Muscle layer of colon (tissue), 2 donors: ENCODE measurements around the gene PIP5K1A.
"Not testable (repeated sequence)": the region's sequence is repeated elsewhere in the genome, so short reads cannot be mapped to it uniquely, and the experiment has no call there.

ENCODE experiments used
- H3K27ac ChIP-seq: one replicate; pipeline ENCODE4 v1.7.0; 2013; ENCODE audit warnings: low read depth, mild to moderate bottlenecking, low read length, moderate library complexity
- H3K27me3 ChIP-seq, 2 donors: one replicate each; pipeline ENCODE4 v1.7.0; 2013; ENCODE audit warnings: low read length in 2 of 2, mild to moderate bottlenecking in 2 of 2; ENCODE audit not compliant: insufficient read depth in 2 of 2, control insufficient read depth in 1 of 2
- H3K36me3 ChIP-seq: one replicate; pipeline ENCODE4 v1.7.0; 2013; ENCODE audit warnings: mild to moderate bottlenecking, low read length; ENCODE audit not compliant: insufficient read depth
- H3K4me1 ChIP-seq: one replicate; pipeline ENCODE4 v1.7.0; 2013; ENCODE audit warnings: mild to moderate bottlenecking, low read length; ENCODE audit not compliant: insufficient read depth
- H3K4me3 ChIP-seq, 2 donors: one replicate each; pipeline ENCODE4 v1.7.0; 2013; ENCODE audit warnings: low read length in 2 of 2, low read depth in 1 of 2, mild to moderate bottlenecking in 1 of 2, moderate library complexity in 1 of 2
- H3K9ac ChIP-seq: one replicate; pipeline ENCODE4 v1.7.0; 2013; ENCODE audit warnings: low read length
- H3K9me3 ChIP-seq: one replicate; pipeline ENCODE4 v1.7.0; 2013; ENCODE audit warnings: mild to moderate bottlenecking, low read length
- donor health status: abdominal sarcoma.
- donor health status: Adenocarcinoma of cecum.

Gene PIP5K1A

DNA sequence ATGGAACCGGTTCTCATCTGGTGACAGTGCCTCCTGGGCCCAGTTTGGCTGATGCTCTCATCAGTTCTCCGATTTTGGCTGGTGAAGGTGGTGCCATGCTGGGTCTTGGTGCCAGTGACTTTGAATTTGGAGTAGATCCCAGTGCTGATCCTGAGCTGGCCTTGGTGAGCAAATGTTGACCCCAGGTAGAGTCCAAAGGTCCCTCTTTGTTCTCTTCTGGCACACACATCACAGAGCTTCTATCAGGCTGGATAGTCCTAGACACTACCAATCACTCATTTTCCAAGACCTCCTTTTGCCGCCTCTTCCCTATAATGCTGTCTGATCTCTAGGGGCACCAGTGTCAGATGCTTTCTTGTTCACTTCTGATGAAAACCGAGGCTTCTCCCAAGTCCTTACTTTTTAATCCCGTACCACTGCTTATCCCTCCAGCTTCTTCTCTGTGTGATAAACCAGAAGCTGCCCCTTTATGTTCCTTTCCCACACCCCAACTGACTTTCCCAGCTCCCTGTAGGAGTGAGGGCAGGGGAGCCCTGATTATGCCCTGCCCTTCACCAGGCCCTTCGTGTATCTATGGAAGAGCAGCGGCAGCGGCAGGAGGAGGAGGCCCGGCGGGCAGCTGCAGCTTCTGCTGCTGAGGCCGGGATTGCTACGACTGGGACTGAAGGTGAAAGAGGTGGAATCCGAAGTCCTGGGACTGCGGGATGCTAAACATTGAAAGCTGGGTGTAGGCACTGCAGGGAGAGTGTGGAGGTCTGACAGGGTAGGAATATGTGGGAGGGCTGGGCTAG lies 67.3 kb downstream of the PIP5K1A start:
- Histone ChIP-seq H3K4me3 (no peak overlapping the region), H3K27me3 (no peaks in the 10 kb centered on the region), H3K9me3 (no peaks in the 10 kb centered on the region), H3K4me1 (no peaks in the 10 kb centered on the region), H3K27ac (no peak overlapping the region), H3K36me3 (peaks cover 54% of the 10 kb centered on the region), H3K9ac (no peak overlapping the region)

- H3K36me3 ChIP-seq = peaks cover 54% of the 10 kb centered on the region
- no peak overlapping the region for H3K27ac ChIP-seq
- no peak overlapping the region for H3K9ac ChIP-seq
- H3K9me3 ChIP-seq = no peaks in the 10 kb centered on the region
- H3K4me3 ChIP-seq = no peak overlapping the region
- no peaks in the 10 kb centered on the region for H3K4me1 ChIP-seq
- H3K27me3 ChIP-seq = no peaks in the 10 kb centered on the region
These were observed 68.0 kb downstream of the PIP5K1A start for GRCh38 chr1:151266315-151266714.

DNA sequence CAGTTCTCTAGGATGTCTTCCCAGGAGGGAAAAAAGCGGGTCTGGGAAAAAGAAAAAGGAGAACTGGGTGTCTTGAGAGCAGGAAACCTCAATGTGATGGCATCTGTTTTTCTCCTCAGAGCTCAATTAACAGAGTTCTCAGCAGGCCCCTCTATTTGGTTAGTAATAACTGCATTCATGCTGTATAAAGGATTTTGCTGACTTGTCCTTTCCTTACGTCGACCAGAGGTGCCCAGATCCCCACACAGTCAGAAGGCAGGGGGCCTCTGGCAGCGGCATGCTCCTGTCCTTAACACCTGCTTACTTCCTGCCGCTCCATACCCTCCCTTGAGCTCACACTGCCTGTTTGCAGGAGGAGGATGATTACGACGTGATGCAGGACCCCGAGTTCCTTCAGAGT lies 68.5 kb downstream of the PIP5K1A start:
- Histone ChIP-seq H3K36me3 (peaks cover 54% of the 10 kb centered on the region), H3K27ac (no peak overlapping the region), H3K9ac (no peak overlapping the region), H3K9me3 (no peaks in the 10 kb centered on the region), H3K27me3 (no peaks in the 10 kb centered on the region), H3K4me1 (no peaks in the 10 kb centered on the region), H3K4me3 (no peak overlapping the region)

DNA sequence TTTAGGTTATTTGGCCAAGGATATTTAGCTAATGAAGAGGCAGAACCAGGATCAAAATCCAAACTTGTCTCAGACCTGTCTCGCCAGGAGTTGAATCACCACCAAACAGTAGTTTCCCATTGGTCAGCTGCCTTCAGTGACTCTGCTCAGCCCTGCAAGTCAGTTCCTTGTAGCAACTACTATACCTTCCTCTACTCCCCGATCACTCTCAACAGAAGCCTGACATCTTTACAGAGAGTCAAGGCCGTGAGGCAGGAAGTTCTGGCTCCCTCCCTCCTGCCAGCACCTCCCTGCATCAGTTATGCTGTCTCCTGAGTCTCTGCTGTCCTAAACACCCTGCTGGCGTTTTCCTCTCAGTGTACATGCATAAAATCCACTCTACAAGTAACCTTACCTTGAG lies 69.4 kb downstream of the PIP5K1A start:
- Histone ChIP-seq H3K9ac (no peak overlapping the region), H3K27me3 (no peaks in the 10 kb centered on the region), H3K4me3 (no peak overlapping the region), H3K36me3 (peaks cover 45% of the 10 kb centered on the region), H3K27ac (no peak overlapping the region), H3K4me1 (no peaks in the 10 kb centered on the region), H3K9me3 (no peaks in the 10 kb centered on the region)

DNA sequence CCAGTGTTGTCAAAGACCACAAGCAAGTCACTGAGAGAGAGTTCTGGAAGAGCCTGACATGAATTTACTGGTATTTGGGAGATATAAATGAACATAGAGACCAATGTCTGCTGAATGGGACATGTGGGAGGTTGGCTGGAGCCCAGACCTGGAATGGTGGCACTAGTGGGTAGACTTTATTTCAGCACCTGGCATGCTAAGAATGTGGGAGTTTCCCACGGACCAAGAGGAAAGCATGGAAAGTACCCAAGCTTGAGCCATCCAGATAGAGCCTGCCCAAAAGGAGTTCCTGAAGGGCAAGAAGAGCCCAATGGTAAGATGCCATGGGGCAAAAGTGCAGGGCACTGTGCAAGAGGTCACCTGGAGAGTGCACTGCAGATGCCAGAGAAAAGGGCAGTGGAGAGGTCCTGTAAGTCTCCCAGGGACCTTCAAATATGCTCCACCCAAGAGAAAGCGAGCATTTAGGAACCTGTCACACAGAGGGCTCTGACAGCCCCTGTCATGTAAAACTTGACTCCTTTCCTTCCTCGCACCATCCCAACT lies 75.6 kb downstream of the PIP5K1A start:
- no peaks in the 10 kb centered on the region for H3K4me1 ChIP-seq
- H3K9ac ChIP-seq = no peak overlapping the region
- no peak overlapping the region for H3K27ac ChIP-seq
- no peaks in the 10 kb centered on the region for H3K9me3 ChIP-seq
- H3K36me3 ChIP-seq = no peaks in the 10 kb centered on the region
- H3K4me3 ChIP-seq = no peak overlapping the region
- no peaks in the 10 kb centered on the region for H3K27me3 ChIP-seq

DNA sequence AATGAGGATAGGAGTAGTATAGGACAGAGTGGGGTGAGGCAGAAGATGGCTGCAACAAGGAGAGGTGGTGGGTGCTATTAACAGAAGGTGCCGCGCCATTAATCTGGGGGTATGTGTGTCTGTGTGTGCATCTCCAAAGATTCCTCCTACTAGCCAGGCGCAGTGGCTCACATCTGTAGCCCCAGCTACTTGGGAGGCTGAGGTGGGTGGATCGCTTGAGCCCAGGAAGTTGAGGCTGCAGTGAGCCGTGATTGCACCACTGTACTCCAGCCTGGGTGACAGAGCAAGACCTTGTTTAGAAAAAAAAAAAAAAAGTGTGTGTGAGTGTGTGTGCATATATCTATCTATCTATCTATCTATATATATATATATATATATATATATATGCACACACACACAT lies 77.0 kb downstream of the PIP5K1A start:
- H3K9me3 ChIP-seq, H3K27me3 ChIP-seq, H3K4me1 ChIP-seq, H3K9ac ChIP-seq, H3K4me3 ChIP-seq, H3K36me3 ChIP-seq, H3K27ac ChIP-seq: not testable (repeated sequence)

- Histone ChIP-seq H3K36me3 (no peaks in the 10 kb centered on the region), H3K27ac (no peak overlapping the region), H3K27me3 (no peaks in the 10 kb centered on the region), H3K9ac (no peak overlapping the region), H3K4me1 (no peaks in the 10 kb centered on the region), H3K4me3 (no peak overlapping the region), H3K9me3 (no peaks in the 10 kb centered on the region)
These were observed 78.9 kb downstream of the PIP5K1A start for GRCh38 chr1:151277249-151277648.

DNA sequence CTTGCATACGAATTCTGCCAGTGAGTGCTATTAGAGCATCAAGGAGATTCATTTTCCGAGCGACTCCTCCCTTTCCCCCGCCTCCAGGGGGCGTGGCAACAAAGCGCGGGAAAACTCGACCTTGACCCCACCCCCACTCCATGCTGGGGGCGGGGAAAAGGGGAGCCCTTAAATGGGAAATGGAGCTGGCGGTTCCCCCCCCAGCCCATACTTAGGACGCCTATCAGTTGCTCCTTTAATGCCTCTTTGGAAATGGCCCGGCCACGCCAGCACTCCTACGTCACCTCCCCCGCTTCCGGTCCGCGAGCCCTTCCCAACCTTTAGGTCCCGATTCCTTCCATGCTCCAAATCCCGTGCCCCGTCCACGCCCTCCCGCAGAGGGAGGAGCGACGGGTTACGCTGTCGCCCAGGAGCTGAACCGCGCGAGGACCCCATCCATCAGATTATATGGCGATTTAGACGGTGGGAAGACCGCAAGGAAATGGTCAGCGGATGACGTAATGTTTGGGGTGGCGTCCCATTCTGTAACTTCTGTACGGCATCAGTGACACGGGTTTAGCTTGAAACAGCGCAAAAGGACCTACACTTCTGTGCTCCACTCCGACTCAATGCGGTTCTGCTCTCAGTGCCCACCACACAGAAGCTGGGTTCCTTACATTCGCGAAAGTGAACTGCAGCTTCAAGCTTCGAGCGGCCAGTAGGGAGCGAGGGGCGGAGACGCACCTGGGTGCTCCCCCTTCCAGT lies 83.0 kb downstream of the PIP5K1A start:
- Histone ChIP-seq H3K9me3 (no peaks in the 10 kb centered on the region), H3K36me3 (peaks cover 9% of the 10 kb centered on the region), H3K27ac (peak overlapping the region; percentile 100), H3K4me3 (peak overlapping the region; percentile 92 to 97), H3K9ac (peak overlapping the region; percentile 100), H3K4me1 (peaks cover 13% of the 10 kb centered on the region), H3K27me3 (no peaks in the 10 kb centered on the region)

- Histone ChIP-seq H3K36me3 (peaks cover 17% of the 10 kb centered on the region), H3K4me1 (peaks cover 13% of the 10 kb centered on the region), H3K9ac (peak within 1 kb of the TSS; percentile 100)
These were observed 83.9 kb downstream of the PIP5K1A start, which contains the start of gene ZNF687 for GRCh38 chr1:151281969-151282882. Gene ZNF687 (plus strand): TSS chr1:151282299. CDS start chr1:151286292, 3,993 bp downstream.

GRCh38 chr1:151282883-151283725 lies 84.8 kb downstream of the PIP5K1A start:
- peaks cover 13% of the 10 kb centered on the region for H3K4me1 ChIP-seq
- H3K9ac ChIP-seq = peak overlapping the region; percentile 78
- H3K4me3 ChIP-seq = peak overlapping the region; percentile 97 to 98
- peak overlapping the region; percentile 98 for H3K27ac ChIP-seq
- no peaks in the 10 kb centered on the region for H3K27me3 ChIP-seq
- no peaks in the 10 kb centered on the region for H3K9me3 ChIP-seq
- peaks cover 26% of the 10 kb centered on the region for H3K36me3 ChIP-seq

More at GRCh38 chr1:151281969-151282882, 83.9 kb downstream of the PIP5K1A start, which contains the start of gene ZNF687:
- Histone ChIP-seq H3K4me3 (peak within 1 kb of the TSS; percentile 97 to 98), H3K27me3 (no peaks in the 10 kb centered on the region), H3K9me3 (no peaks in the 10 kb centered on the region), H3K27ac (peak within 1 kb of the TSS; percentile 100)
